HCT116 (cell line): ENCODE results near the gene ANAPC2. TPM values are rescaled to one million over a fixed set of nuclear protein-coding genes. Genes with fewer than 3 reads are reported as not detected.

Experiments used
- ATAC-seq: fragments of 200-7000 bp; cut with Tn5 transposase; 2 replicates; pipeline ENCODE4 v1.9.1; 2020; ENCODE audit warnings: mild to moderate bottlenecking, moderate library complexity
- BruUV-seq: library from RNA; stranded (reverse); fragments of 400-500 nt; replicated peaks from 2 replicates; lab custom pipeline; 2021; lab: Mats Ljungman, UMichigan
- CTCF ChIA-PET: fragments of 300-600 bp; sonication (Branson Sonifier 250); formaldehyde crosslinking; loops from one replicate; lab custom pipeline; 2021; ENCODE audit warnings: antibody characterized with exemption; lab: Charles Lee
- POLR2A ChIA-PET: fragments of 300-600, 350-600 bp; sonication (Branson Sonifier 250); formaldehyde crosslinking; loops from one replicate; lab custom pipeline; 2021; ENCODE audit warnings: antibody characterized with exemption; lab: Charles Lee
- RAD21 ChIA-PET, 2 experiments: fragments of 300-600 bp; sonication (Branson Sonifier 250); formaldehyde crosslinking; loops; one replicate each; lab custom pipeline; 2023; ENCODE audit warnings: low total read pairs in 2 of 2; ENCODE audit not compliant: uncharacterized antibody in 2 of 2, unreplicated experiment in 2 of 2, low non-redundant PET in 1 of 2; lab: Charles Lee
- DNase-seq: peaks from one replicate; pipeline ENCODE4 v3.0.0-alpha.2; 2010; ENCODE audit warnings: low read depth, low spot score
- H2AFZ ChIP-seq: fragments of 200-600 bp; shearing (Covaris generic), sonication (generic); 2 replicates; pipeline ENCODE4 v1.6.1; 2017; ENCODE audit warnings: low read depth, mixed run types, mixed read lengths, antibody characterized with exemption, low read length; ENCODE audit not compliant: poor library complexity, severe bottlenecking
- H3K27ac ChIP-seq: 2 replicates; pipeline ENCODE4 v1.5.1; 2012; ENCODE audit warnings: low read depth, low read length
- H3K27me3 ChIP-seq: fragments of 200-600 bp; sonication (generic); 2 replicates; pipeline ENCODE4 v1.6.1; 2016; ENCODE audit warnings: mixed run types, low read length, mixed read lengths; ENCODE audit not compliant: insufficient read depth
- H3K36me3 ChIP-seq, 2 experiments: fragments of 200-500 bp in 1 of 2; fragments of 200-600 bp in 1 of 2; sonication (Bioruptor generic) in 1 of 2; sonication (generic) in 1 of 2; 2 replicates each; pipeline versions ENCODE4 v1.5.1 to v1.6.1; 2014 to 2016; ENCODE audit warnings: low read length in 2 of 2, inconsistent platforms in 1 of 2, mixed read lengths in 1 of 2, mixed run types in 1 of 2; ENCODE audit not compliant: insufficient read depth in 2 of 2, control insufficient read depth in 1 of 2
- H3K4me1 ChIP-seq, 2 experiments: fragments of 200-600 bp in 1 of 2; sonication (generic) in 1 of 2; 2 replicates each; pipeline versions ENCODE4 v1.5.1 to v1.6.1; 2012 to 2017; ENCODE audit warnings: low read length in 2 of 2, inconsistent platforms in 1 of 2, mild to moderate bottlenecking in 1 of 2, mixed read lengths in 1 of 2, mixed run types in 1 of 2, moderate library complexity in 1 of 2; ENCODE audit not compliant: insufficient read depth in 2 of 2, control insufficient read depth in 1 of 2
- H3K4me2 ChIP-seq: fragments of 200-600 bp; sonication (generic); 2 replicates; pipeline ENCODE4 v1.6.1; 2017; ENCODE audit warnings: mixed run types, low read length, mixed read lengths
- H3K4me3 ChIP-seq, 2 experiments: fragments of 200-600 bp in 1 of 2; sonication (generic) in 1 of 2; replicated peaks in 1 of 2; 2 replicates each; pipeline ENCODE4 v1.5.1; 2011 to 2016; ENCODE audit warnings: low read length in 2 of 2, control low read depth in 1 of 2, low read depth in 1 of 2, mild to moderate bottlenecking in 1 of 2, mixed read lengths in 1 of 2, mixed run types in 1 of 2
- H3K79me2 ChIP-seq: fragments of 200-600 bp; sonication (generic); 2 replicates; pipeline ENCODE4 v1.6.1; 2017; ENCODE audit warnings: mild to moderate bottlenecking, mixed run types, low read length, moderate library complexity, mixed read lengths; ENCODE audit not compliant: insufficient read depth
- H3K9ac ChIP-seq: fragments of 200-600 bp; sonication (generic); 2 replicates; pipeline ENCODE4 v1.6.1; 2016; ENCODE audit warnings: low read length, mixed read lengths
- H3K9me2 ChIP-seq: fragments of 200-600 bp; sonication (generic), shearing (Covaris generic); 2 replicates; pipeline ENCODE4 v1.6.1; 2017; ENCODE audit warnings: mixed run types, mild to moderate bottlenecking, moderate library complexity; ENCODE audit not compliant: insufficient read depth
- H3K9me3 ChIP-seq, 2 experiments: fragments of 200-500 bp in 1 of 2; fragments of 200-600 bp in 1 of 2; sonication (Bioruptor generic) in 1 of 2; sonication (generic) in 1 of 2; 2 replicates each; pipeline ENCODE4 v1.6.1; 2014 to 2017; ENCODE audit warnings: low read length in 2 of 2, mixed read lengths in 2 of 2, inconsistent platforms in 1 of 2, low read depth in 1 of 2, mild to moderate bottlenecking in 1 of 2, mixed run types in 1 of 2, moderate library complexity in 1 of 2; ENCODE audit not compliant: control insufficient read depth in 1 of 2, insufficient read depth in 1 of 2
- H4K20me1 ChIP-seq: fragments of 200-600 bp; sonication (generic), shearing (Covaris generic); 2 replicates; pipeline ENCODE4 v1.6.1; 2017; ENCODE audit warnings: mixed run types, mild to moderate bottlenecking, moderate library complexity; ENCODE audit not compliant: insufficient read depth
- FOSL1 ChIP-seq: IDR thresholded peaks from 2 replicates; pipeline ENCODE4 v1.6.1; 2012; ENCODE audit warnings: low read depth
- POLR2AphosphoS5 ChIP-seq: IDR thresholded peaks from 2 replicates; pipeline ENCODE4 v1.6.1; 2011; ENCODE audit warnings: mild to moderate bottlenecking, low read depth, low read length, moderate library complexity
- SIN3A ChIP-seq: IDR thresholded peaks from 2 replicates; pipeline ENCODE4 v1.6.1; 2012; ENCODE audit warnings: low read depth
- YY1 ChIP-seq: IDR thresholded peaks from 2 replicates; pipeline ENCODE4 v1.6.1; 2011; ENCODE audit warnings: low read length, low read depth, moderate library complexity, mild to moderate bottlenecking; ENCODE audit not compliant: insufficient replicate concordance; ENCODE audit errors: extremely low read depth
- ZFX ChIP-seq: fragments of 450-650 bp; IDR thresholded peaks from 2 replicates; pipeline ENCODE4 v1.6.1; 2017
- intact Hi-C: fragments of 100-400 bp; cut with micrococcal nuclease; formaldehyde crosslinking; loops from 2 replicates; pipeline ENCODE4 v1.10.0; 2022
- total RNA-seq: library from RNA; stranded (reverse); gene quantifications from one replicate; pipeline ENCODE4 v1.2.1, GENCODE V29; 2021; ENCODE audit not compliant: unreplicated experiment
- TF ChIP-seq, protein P1 (sequence below), 3 experiments: fragments of 200-600 bp in 1 of 3; sonication (generic) in 1 of 3; IDR thresholded peaks in 2 of 3; conservative IDR thresholded peaks in 1 of 3; 2 replicates each; pipeline ENCODE4 v1.5.1; 2012 to 2017; ENCODE audit warnings: low read depth in 2 of 3, low read length in 2 of 3, antibody characterized with exemption in 1 of 3, borderline replicate concordance in 1 of 3, control low read depth in 1 of 3, mild to moderate bottlenecking in 1 of 3, mixed read lengths in 1 of 3, mixed run types in 1 of 3, moderate library complexity in 1 of 3; ENCODE audit not compliant: insufficient read depth in 1 of 3

The ANAPC2 gene
- total RNA-seq, 1 experiment from 2014 or later, result 75.5 TPM

DNA sequence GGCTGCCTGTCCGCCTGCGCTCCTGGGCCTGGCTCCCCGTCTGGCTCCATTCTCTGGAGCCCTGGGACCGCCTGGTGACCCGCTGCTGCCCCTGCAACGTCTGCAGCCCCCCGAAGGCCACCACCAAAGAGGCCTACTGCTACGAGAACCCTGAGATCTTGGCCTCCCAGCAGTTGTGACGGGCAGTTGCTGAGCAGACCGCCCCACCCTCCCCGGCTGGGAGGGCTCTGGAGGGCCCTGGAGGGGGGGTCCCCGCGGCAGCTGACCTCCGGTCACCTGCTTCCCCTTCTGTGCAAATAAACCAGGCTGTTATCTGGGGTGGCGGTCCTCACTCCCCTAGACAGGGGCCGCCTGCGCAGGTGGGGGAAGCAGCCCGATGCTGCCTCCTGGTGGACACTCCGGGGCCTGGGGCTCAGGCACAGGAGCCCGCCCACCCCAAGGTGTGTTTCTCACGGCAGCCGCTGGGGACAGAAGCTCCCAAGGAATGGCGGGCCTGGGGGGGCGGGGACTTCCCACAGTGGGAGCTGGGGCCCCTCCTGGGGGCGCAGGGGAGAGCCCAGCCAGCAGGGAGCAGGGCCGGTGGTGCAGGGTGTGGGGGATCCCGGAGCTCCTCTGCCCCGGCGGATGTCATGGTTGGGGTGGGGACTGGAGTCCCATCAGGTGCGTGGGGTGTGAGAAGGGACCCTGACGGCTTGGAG, 48.0 kb upstream of the ANAPC2 start:
- Histone ChIP-seq H3K9ac (peak overlapping the region; percentile 30; the same call in 1 of the 2 replicates), H2AFZ (no peak overlapping the region), H3K4me3 (peak overlapping the region in 1 of 2 experiments; percentile 28; a peak in 1 of 4 replicates), H3K4me2 (peak overlapping the region; percentile 79), H3K36me3 (no peaks in the 10 kb centered on the region), H3K4me1 (peaks cover 23 to 39% of the 10 kb centered on the region in 2 experiments), H3K9me2 (no peaks in the 10 kb centered on the region), H3K9me3 (no peaks in the 10 kb centered on the region), H4K20me1 (no peaks in the 10 kb centered on the region), H3K27me3 (no peaks in the 10 kb centered on the region), H3K27ac (peak overlapping the region; percentile 58; the same call in 1 of the 2 replicates), H3K79me2 (peaks cover 15% of the 10 kb centered on the region)
- ATAC-seq (peak; percentile 45), DNase-seq (no peak)
- CTCF ChIA-PET, result interaction anchor here (0.5 to 2.8 kb wide), 43 partner anchors 10 to 459 kb away, joined by 3 to 43 read pairs (median 4); partner anchors contain the start of genes ANAPC2, CYSRT1, LRRC26 and MAN1B1
- intact Hi-C loops, result no loop called here
- TF ChIP-seq FOSL1 (no peak), SIN3A (no peak), ZFX (no peak), POLR2AphosphoS5 (peak; percentile 67), YY1 (peak; percentile 82)
- TF ChIP-seq, protein P1, sequence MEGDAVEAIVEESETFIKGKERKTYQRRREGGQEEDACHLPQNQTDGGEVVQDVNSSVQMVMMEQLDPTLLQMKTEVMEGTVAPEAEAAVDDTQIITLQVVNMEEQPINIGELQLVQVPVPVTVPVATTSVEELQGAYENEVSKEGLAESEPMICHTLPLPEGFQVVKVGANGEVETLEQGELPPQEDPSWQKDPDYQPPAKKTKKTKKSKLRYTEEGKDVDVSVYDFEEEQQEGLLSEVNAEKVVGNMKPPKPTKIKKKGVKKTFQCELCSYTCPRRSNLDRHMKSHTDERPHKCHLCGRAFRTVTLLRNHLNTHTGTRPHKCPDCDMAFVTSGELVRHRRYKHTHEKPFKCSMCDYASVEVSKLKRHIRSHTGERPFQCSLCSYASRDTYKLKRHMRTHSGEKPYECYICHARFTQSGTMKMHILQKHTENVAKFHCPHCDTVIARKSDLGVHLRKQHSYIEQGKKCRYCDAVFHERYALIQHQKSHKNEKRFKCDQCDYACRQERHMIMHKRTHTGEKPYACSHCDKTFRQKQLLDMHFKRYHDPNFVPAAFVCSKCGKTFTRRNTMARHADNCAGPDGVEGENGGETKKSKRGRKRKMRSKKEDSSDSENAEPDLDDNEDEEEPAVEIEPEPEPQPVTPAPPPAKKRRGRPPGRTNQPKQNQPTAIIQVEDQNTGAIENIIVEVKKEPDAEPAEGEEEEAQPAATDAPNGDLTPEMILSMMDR (IDR thresholded peaks at IDR 0.05 in 2 of 3, conservative IDR thresholded peaks at IDR 0.05 in 1 of 3; ENCODE audit: borderline replicate concordance in 1 of 3, insufficient read depth in 1 of 3, low read depth in 2 of 3, low read length in 2 of 3), result peak in 2 of 3 experiments; percentile 98 to 99; a peak in 4 of 6 replicates
- BruUV-seq, result no TSS peak
- POLR2A ChIA-PET, result interaction anchor here (0.6 to 1.3 kb wide), 5 partner anchors 9 to 150 kb away, joined by 3 to 5 read pairs (median 4); partner anchors contain the start of genes MAN1B1 and RNF224
- RAD21 ChIA-PET, result interaction anchor here (0.6 to 0.7 kb wide), 3 partner anchors 47 to 118 kb away, joined by 3 to 4 read pairs (median 3); no protein-coding TSS in a partner anchor
